Mucosa of descending colon (tissue), 3 donors: Measurements from ENCODE around the gene ETF1. TPM values are rescaled to one million over a fixed set of nuclear protein-coding genes. Genes with fewer than 3 reads are reported as not detected.

Experiments
- ATAC-seq: fragments of 200-7000 bp; cut with Tn5 transposase; one replicate; pipeline ENCODE4 v1.9.1; 2020; ENCODE audit warnings: mild to moderate bottlenecking, moderate library complexity
- DNase-seq, 3 donors: peaks; one replicate each; pipeline ENCODE4 v3.0.0-alpha.2; 2020
- H3K36me3 ChIP-seq: fragments of 200-600 bp; one replicate; pipeline ENCODE4 v1.8.0; 2021; ENCODE audit warnings: low read depth, mild to moderate bottlenecking
- H3K4me1 ChIP-seq: fragments of 200-600 bp; one replicate; pipeline ENCODE4 v1.8.0; 2021; ENCODE audit warnings: low read depth, mild to moderate bottlenecking
- H3K4me3 ChIP-seq: fragments of 200-600 bp; one replicate; pipeline ENCODE4 v1.8.0; 2021; ENCODE audit warnings: mild to moderate bottlenecking
- H3K9me3 ChIP-seq: fragments of 200-600 bp; one replicate; pipeline ENCODE4 v1.8.0; 2021; ENCODE audit warnings: mild to moderate bottlenecking
- intact Hi-C, 2 donors: fragments of 100-400 bp; cut with DNase I in 1 of 2; cut with micrococcal nuclease in 1 of 2; formaldehyde crosslinking; loops; one replicate each; pipeline versions ENCODE4 v1.11.0 to v1.11.1; 2022; cut with DNase I, micrococcal nuclease
- total RNA-seq, 3 donors: library from RNA; stranded (reverse); fragmentation: NEBNext Ultra II Directional in 2 of 3; extraction: Animal tissue kit (Norgen Biotek cat#: 25700) in 2 of 3; gene quantifications; one replicate each; pipeline versions ENCODE4 v1.2.1 to v1.2.4, GENCODE V29; 2021 to 2023
- TF ChIP-seq, protein P1 (sequence below): fragments of 200-600 bp; IDR thresholded peaks from one replicate; pipeline ENCODE4 v1.8.0; 2022; ENCODE audit warnings: antibody characterized with exemption, mild to moderate bottlenecking
- donor health status: DM: no; HTN: no; CAD: no; lungs with moderate emphysema.
- donor health status: DM: no; HTN: no; CAD: no.
- donor health status: DM: no; HTN: yes; CAD: no.

The ETF1 gene
- total RNA-seq, 3 donors from 2014 or later = 66.5 to 114 (median 85.7) TPM

DNA sequence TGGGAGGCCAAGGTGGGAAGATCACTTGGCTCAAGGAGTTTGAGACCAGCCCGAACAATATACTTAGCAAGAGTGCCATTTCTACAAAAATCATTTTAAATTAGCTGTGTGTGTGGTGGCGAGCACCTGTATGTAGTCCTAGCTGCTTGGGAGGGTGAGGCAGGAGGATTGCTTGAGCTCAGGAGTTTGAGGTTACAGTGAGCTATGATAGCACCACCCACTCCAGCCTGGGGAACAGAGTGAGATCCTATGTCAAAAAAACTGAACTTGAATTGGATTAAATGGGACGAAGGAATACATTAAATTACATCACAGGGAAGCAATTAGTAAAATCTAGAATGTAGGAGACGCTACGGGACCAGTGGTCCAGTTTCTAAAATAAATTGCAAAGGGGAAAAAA lies 6.4 kb upstream of the ETF1 start:
- peaks cover 15% of the 10 kb centered on the region for H3K4me1 ChIP-seq
- H3K36me3 ChIP-seq = no peaks in the 10 kb centered on the region
- no peak for DNase-seq
- TF ChIP-seq, protein P1, sequence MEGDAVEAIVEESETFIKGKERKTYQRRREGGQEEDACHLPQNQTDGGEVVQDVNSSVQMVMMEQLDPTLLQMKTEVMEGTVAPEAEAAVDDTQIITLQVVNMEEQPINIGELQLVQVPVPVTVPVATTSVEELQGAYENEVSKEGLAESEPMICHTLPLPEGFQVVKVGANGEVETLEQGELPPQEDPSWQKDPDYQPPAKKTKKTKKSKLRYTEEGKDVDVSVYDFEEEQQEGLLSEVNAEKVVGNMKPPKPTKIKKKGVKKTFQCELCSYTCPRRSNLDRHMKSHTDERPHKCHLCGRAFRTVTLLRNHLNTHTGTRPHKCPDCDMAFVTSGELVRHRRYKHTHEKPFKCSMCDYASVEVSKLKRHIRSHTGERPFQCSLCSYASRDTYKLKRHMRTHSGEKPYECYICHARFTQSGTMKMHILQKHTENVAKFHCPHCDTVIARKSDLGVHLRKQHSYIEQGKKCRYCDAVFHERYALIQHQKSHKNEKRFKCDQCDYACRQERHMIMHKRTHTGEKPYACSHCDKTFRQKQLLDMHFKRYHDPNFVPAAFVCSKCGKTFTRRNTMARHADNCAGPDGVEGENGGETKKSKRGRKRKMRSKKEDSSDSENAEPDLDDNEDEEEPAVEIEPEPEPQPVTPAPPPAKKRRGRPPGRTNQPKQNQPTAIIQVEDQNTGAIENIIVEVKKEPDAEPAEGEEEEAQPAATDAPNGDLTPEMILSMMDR = no peak
- intact Hi-C loops = no loop called here
- ATAC-seq = no peak
- no peaks in the 10 kb centered on the region for H3K9me3 ChIP-seq
- no peak overlapping the region for H3K4me3 ChIP-seq

DNA sequence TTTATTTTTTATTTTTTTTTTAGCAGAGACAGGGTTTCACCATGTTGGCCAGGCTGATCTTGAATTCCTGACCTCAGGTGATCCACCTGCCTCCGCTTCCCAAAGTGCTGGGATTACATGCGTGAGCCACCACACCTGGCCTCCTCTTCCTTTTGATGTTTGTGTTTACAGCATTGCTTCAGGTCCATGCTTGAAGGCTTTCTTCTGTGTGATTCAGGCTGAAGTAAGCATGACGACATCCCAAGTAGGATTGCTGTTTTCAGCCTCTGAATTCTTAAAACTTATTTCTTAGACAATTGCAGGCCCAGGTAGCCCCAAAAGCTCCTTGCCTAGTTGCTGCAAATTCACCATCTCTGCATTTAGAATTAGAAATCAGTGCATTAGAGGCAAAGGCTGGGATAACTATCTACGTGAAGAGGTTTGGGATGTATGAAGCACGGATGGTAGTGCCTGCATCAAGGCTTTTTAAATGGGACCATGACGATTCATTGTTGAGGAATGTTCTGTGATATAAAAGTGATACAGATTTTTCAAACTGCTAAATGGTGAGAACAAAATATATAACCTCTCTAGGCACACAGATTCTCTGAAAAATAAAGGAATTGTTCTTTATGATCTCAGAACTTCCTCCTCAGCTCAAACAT lies 3.0 kb upstream of the ETF1 start:
- ATAC-seq (no peak), DNase-seq (no peak)
- H3K4me3 ChIP-seq = no peak overlapping the region
- H3K9me3 ChIP-seq = no peaks in the 10 kb centered on the region
- H3K4me1 ChIP-seq = peaks cover 31% of the 10 kb centered on the region
- TF ChIP-seq, protein P1 = no peak
- intact Hi-C loops = no loop called here
- H3K36me3 ChIP-seq = no peaks in the 10 kb centered on the region

DNA sequence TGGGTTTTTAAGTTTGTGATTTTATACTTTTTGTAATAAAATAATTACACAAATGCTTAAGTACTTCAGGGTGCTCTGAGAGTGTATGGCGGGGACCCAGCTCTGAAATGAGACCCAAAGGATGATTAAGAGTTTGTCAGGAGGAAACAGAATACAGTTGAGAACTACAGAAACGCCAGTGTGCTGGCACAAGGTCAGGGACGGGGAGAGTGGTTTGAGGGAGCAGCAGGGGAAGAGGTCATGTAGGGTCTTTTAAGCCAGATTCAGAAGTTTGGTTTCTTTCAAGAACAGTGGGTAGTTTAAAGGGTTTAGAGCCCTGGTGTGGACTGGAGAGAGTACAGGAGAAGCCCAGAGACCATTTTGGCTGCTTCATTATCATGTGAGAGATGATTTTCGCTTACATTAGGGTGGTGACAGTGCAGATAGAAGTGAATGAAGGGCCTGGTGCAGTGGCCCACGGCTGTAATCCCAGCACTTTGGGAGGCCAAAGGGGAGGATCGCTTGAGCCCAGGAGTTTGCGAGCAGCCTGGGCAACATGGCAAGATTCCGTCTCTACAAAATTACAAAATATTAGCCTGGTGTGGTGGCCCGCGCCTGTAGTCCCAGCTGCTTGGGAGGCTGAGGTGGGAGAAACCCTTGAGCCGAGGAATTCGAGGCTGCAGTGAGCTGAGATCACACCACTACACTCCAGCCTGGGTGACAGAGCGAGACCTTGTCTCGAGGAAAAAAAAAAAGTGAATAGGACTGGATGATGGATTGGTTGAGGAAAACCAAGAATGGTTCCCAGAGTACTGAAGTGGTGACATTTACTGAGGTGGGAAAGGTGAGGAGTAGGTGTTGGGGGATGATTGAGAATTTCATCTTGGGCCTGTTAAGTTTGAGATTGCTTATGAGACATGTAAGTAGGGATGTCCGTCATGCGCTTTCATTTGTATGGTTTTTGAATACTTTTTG lies 1.4 kb upstream of the ETF1 start:
- intact Hi-C loops = no loop called here
- TF ChIP-seq, protein P1 = no peak
- ATAC-seq (no peak), DNase-seq (peak in 1 of 3 donors; percentile 23)
- Histone ChIP-seq H3K4me3 (peak overlapping the region; percentile 98), H3K36me3 (no peaks in the 10 kb centered on the region), H3K4me1 (peaks cover 39% of the 10 kb centered on the region), H3K9me3 (no peaks in the 10 kb centered on the region)

DNA sequence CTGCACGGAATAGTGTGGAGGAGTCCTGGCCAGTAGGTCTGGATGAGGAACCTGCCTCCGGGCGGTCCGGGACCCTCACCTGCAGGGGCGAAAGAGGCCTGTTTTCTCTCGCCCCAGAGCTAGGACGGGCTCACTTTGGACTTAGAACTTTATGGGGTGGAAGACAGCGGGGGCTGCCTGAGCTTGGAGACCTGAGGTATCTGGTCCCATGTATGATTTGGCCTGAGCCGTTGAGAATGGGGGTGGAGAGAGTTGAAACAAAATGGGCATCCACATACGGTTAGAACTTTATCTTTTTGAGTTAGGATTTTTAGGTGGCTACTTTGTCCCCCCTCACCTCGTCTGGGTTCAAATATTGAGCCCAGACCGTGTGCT lies 681 bp upstream of the ETF1 start:
- no peak for DNase-seq
- no peaks in the 10 kb centered on the region for H3K9me3 ChIP-seq
- peak overlapping the region; percentile 98 for H3K4me3 ChIP-seq
- no peaks in the 10 kb centered on the region for H3K36me3 ChIP-seq
- peaks cover 39% of the 10 kb centered on the region for H3K4me1 ChIP-seq
- peak; percentile 64 for ATAC-seq
- intact Hi-C loops = no loop called here
- TF ChIP-seq, protein P1 = no peak

DNA sequence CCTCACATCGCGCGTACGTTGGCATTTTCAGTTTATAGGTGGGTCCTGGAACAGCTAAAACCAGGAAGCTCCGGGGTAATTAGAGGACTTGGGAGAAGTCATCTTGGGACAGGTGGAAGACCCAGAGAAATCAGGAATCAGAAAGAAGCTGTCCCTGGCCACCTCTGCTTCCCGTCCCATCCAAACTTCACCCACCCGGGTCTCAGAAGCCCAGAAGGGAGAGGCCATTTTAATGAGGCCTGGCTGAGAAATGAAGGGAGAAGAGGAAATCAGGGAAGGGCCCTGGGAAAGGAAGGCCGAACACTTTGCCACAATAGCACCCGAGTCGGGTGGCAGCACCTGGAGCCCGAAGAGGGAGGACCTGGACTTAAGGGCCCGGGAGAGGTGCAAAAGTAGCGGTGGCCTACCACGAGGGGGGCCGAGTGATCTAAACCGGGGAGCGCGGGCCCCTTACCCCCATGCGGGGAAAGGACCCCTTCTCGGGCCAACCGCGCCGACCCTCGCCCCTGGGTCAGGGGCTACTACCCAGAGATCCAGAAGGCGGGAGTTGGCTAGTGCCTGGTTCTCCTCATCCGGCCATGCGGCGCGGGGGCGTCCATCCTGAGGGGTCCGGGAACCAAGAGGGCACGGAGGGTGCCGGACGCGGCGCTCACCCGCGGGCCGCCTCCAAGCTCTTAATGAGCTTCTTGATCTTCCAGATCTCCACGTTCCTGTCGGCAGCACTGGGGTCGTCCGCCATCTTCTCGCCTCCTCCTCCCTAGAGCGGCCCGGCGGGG lies 668 bp downstream of the ETF1 start:
- DNase-seq (peak in 1 of 3 donors; percentile 34), ATAC-seq (no peak)
- no peaks in the 10 kb centered on the region for H3K36me3 ChIP-seq
- H3K4me1 ChIP-seq = peaks cover 39% of the 10 kb centered on the region
- TF ChIP-seq, protein P1 = no peak
- H3K4me3 ChIP-seq = peak overlapping the region; percentile 98
- H3K9me3 ChIP-seq = no peaks in the 10 kb centered on the region
- intact Hi-C loops = no loop called here
